Ovary (tissue), 9 donors: ENCODE measurements around the gene ARHGEF19. TPM values are rescaled to one million over a fixed set of nuclear protein-coding genes. Genes with fewer than 3 reads are reported as not detected.

Source experiments
- DNase-seq, 5 donors: peaks; one replicate each; pipeline ENCODE4 v3.0.0-alpha.2; 2019 to 2020
- H3K27ac ChIP-seq, 2 donors: fragments of 200-600 bp; one replicate each; pipeline versions ENCODE4 v1.5.1 to v1.8.0; 2019 to 2022
- H3K27me3 ChIP-seq: fragments of 200-600 bp; one replicate; pipeline ENCODE4 v1.8.0; 2022
- H3K36me3 ChIP-seq: fragments of 200-600 bp; sonication (generic); one replicate; pipeline ENCODE4 v1.5.1; 2019
- H3K4me1 ChIP-seq: one replicate; pipeline ENCODE4 v1.8.1; 2013; ENCODE audit warnings: mild to moderate bottlenecking, moderate library complexity; ENCODE audit not compliant: insufficient read depth
- H3K4me3 ChIP-seq: fragments of 200-600 bp; sonication (generic); one replicate; pipeline ENCODE4 v1.5.1; 2017
- H3K9me3 ChIP-seq, 2 donors: fragments of 200-600 bp in 1 of 2; sonication (generic) in 1 of 2; one replicate each; pipeline versions ENCODE4 v1.5.1 to v1.8.1; 2013 to 2019; ENCODE audit warnings: mild to moderate bottlenecking in 1 of 2, moderate library complexity in 1 of 2
- EP300 ChIP-seq: sonication (generic); formaldehyde crosslinking; IDR thresholded peaks from one replicate; pipeline ENCODE4 v1.6.1; 2017; ENCODE audit warnings: antibody characterized with exemption
- POLR2A ChIP-seq: fragments of 450-650 bp; IDR thresholded peaks from one replicate; pipeline ENCODE4 v1.6.1; 2017; ENCODE audit warnings: antibody characterized with exemption, mild to moderate bottlenecking, moderate library complexity
- WGBS, 3 donors: extraction: QIAGEN DNeasy Blood & Tissue Kit in 1 of 3; methylation state at CpG; one replicate each; pipeline versions ENCODE4 v1.1.5 to v1.1.7; 2013 to 2017; 5-methylcytosine and 5-hydroxymethylcytosine counted together
- intact Hi-C, 4 donors: fragments of 100-400 bp; cut with DNase I; formaldehyde crosslinking; loops; one replicate each; pipeline versions ENCODE4 v1.11.0 to v1.15.1; 2022 to 2023
- polyA plus RNA-seq, 2 donors: library from polyadenylated mRNA; stranded (reverse); fragments of 200-250 nt in 1 of 2; fragments of 350-450 nt in 1 of 2; fragmentation: Illumina TruSeq in 1 of 2; extraction: RNeasy Lipid Tissue Mini Kit (QIAGEN cat#74804) in 1 of 2; gene quantifications; one replicate each; pipeline ENCODE4 v1.2.3, GENCODE V29; 2013 to 2014
- total RNA-seq, 7 donors: library from RNA; depleted of rRNA in 2 of 7; stranded (reverse); fragments of >200 nt in 2 of 7; fragmentation: NEBNext Ultra II Directional in 3 of 7; extraction: Animal tissue kit (Norgen Biotek cat#: 25700) in 3 of 7; gene quantifications; one replicate each; pipeline versions ENCODE4 v1.1.0 to v1.2.4, GENCODE V29; 2016 to 2023
- TF ChIP-seq, protein P1 (sequence below), 3 donors: fragments of 450-650 bp in 2 of 3; fragments of 200-600 bp in 1 of 3; IDR thresholded peaks; one replicate each; pipeline versions ENCODE4 v1.5.1 to v1.8.0; 2016 to 2022; ENCODE audit warnings: antibody characterized with exemption in 3 of 3, mild to moderate bottlenecking in 1 of 3
- donor health status: DM: no; HTN: no; CAD: no; lungs with moderate emphysema.
- donor health status: DM: no; HTN: no; CAD: no.
- donor health status: Bipolar disorder and iron deficiency.
- donor health status: DM: yes; HTN: yes; CAD: no.
- donor health status: DM: no; HTN: no; CAD: no.
- donor health status: DM: yes; HTN: yes; CAD: no.

The ARHGEF19 gene
- total and polyA plus RNA-seq, 9 donors: 2.3 to 30.4 (median 14.6) TPM

GRCh38 chr1:16204216-16204615 lies 8.2 kb downstream of the ARHGEF19 start:
- intact Hi-C loops: loop anchor here in 2 of 4 donors (5.0 to 10.0 kb wide), 2 partner anchors 38 to 161 kb away; partner anchors contain the start of gene SZRD1 (in 1 of the 2)
- 86 to 93% (median 92%) methylated on average over 2 of the region's 2 CpGs for WGBS, 3 donors

DNA sequence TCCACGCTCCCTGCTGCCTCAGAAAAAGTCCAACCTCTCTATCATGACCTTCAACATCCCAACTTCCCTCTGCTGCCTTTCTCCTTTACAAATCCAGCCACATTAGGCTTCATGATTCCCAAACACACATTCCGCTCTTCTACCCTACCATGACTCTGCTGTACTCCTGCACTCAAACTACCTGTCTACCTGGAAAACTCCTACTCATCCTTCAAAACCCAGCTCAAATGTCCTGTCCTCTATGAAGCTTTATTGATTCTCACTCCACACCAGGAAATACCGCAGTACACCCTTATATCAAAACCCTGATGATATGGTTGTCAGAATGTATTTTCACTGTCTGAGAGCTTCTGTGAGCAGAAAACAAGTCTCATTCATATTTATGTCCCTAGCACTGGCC lies 8.9 kb downstream of the ARHGEF19 start:
- intact Hi-C loops: loop anchor here in 2 of 4 donors (5.0 to 10.0 kb wide), 2 partner anchors 39 to 161 kb away; partner anchors contain the start of gene SZRD1 (in 1 of the 2)
- peaks cover 5% of the 10 kb centered on the region for H3K4me1 ChIP-seq
- no peak for TF ChIP-seq EP300
- TF ChIP-seq, protein P1, sequence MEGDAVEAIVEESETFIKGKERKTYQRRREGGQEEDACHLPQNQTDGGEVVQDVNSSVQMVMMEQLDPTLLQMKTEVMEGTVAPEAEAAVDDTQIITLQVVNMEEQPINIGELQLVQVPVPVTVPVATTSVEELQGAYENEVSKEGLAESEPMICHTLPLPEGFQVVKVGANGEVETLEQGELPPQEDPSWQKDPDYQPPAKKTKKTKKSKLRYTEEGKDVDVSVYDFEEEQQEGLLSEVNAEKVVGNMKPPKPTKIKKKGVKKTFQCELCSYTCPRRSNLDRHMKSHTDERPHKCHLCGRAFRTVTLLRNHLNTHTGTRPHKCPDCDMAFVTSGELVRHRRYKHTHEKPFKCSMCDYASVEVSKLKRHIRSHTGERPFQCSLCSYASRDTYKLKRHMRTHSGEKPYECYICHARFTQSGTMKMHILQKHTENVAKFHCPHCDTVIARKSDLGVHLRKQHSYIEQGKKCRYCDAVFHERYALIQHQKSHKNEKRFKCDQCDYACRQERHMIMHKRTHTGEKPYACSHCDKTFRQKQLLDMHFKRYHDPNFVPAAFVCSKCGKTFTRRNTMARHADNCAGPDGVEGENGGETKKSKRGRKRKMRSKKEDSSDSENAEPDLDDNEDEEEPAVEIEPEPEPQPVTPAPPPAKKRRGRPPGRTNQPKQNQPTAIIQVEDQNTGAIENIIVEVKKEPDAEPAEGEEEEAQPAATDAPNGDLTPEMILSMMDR (IDR thresholded peaks at IDR 0.05): no peak
- no peak for TF ChIP-seq POLR2A
- H3K9me3 ChIP-seq: no peaks in the 10 kb centered on the region
- H3K36me3 ChIP-seq: no peaks in the 10 kb centered on the region
- H3K27me3 ChIP-seq: no peaks in the 10 kb centered on the region
- H3K27ac ChIP-seq: no peak overlapping the region
- 32 to 63% (median 62%) methylated on average over 3 of the region's 3 CpGs for whole genome bisulfite sequencing, 3 donors
- no peak overlapping the region for H3K4me3 ChIP-seq
- DNase-seq: no peak

More at GRCh38 chr1:16204216-16204615, 8.2 kb downstream of the ARHGEF19 start:
- TF ChIP-seq EP300 (no peak), POLR2A (no peak)
- TF ChIP-seq, protein P1 (IDR thresholded peaks at IDR 0.05): no peak
- no peak overlapping the region for H3K4me3 ChIP-seq
- no peaks in the 10 kb centered on the region for H3K36me3 ChIP-seq
- peaks cover 5% of the 10 kb centered on the region for H3K4me1 ChIP-seq
- H3K27me3 ChIP-seq: no peaks in the 10 kb centered on the region
- DNase-seq: no peak
- no peaks in the 10 kb centered on the region for H3K9me3 ChIP-seq
- no peak overlapping the region for H3K27ac ChIP-seq

- TF ChIP-seq POLR2A (no peak), EP300 (no peak)
- TF ChIP-seq, protein P1 (IDR thresholded peaks at IDR 0.05): no peak
- H3K27ac ChIP-seq: no peak overlapping the region
Observed at GRCh38 chr1:16202281-16203210, 9.9 kb downstream of the ARHGEF19 start.

DNA sequence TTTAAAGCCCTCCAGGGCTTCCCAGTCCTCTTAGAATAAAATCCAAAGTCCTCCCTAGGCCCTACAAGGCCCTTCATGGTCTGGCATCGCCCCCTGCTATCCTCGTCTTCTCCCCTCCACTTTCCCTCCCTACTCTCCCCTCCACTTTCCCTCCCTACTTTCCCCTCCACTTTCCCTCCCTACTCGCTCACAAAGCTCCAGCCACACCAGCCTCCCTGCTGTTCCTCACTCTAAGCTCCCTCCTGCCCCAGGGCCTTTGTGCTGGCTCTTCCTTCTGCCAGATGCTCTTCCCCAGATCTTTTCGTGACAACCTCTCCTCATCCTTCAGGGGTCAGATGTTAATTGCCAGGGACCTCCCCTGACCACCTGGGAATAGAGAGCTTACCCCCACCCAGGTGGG lies 12.8 kb downstream of the ARHGEF19 start:
- WGBS, 3 donors: 90 to 94% (median 91%) methylated on average over 4 of the region's 4 CpGs
- no peak overlapping the region for H3K27ac ChIP-seq
- intact Hi-C loops: loop anchor here in 3 of 4 donors (5.0 to 10.0 kb wide), 2 partner anchors 43 to 165 kb away; partner anchors contain the start of gene SZRD1 (in 3 of the 3)

More at GRCh38 chr1:16202281-16203210, 9.9 kb downstream of the ARHGEF19 start:
- Histone ChIP-seq H3K36me3 (no peaks in the 10 kb centered on the region), H3K4me1 (peaks cover 5% of the 10 kb centered on the region), H3K4me3 (no peak overlapping the region), H3K27me3 (no peaks in the 10 kb centered on the region), H3K9me3 (no peaks in the 10 kb centered on the region)
- intact Hi-C loops: loop anchor here in 2 of 4 donors (5.0 to 10.0 kb wide), 2 partner anchors 40 to 162 kb away; partner anchors contain the start of gene SZRD1 (in 1 of the 2)
- no peak for DNase-seq
- 73 to 79% (median 75%) methylated on average over 18 to 24 of the region's 24 CpGs for WGBS, 3 donors

More for the DNA sequence above, 12.8 kb downstream of the ARHGEF19 start:
- Histone ChIP-seq H3K4me1 (no peaks in the 10 kb centered on the region), H3K9me3 (no peaks in the 10 kb centered on the region), H3K4me3 (no peak overlapping the region), H3K36me3 (no peaks in the 10 kb centered on the region), H3K27me3 (no peaks in the 10 kb centered on the region)
- TF ChIP-seq, protein P1 (IDR thresholded peaks at IDR 0.05): no peak
- TF ChIP-seq EP300 (no peak), POLR2A (no peak)
- no peak for DNase-seq
